Neural cell (in vitro differentiated cells): ENCODE data around the gene PKN2. TPM values are rescaled to one million over a fixed set of nuclear protein-coding genes. Genes with fewer than 3 reads are reported as not detected.

ENCODE experiments used
- H2AFZ ChIP-seq: fragments of 200-600, 300-800 bp; sonication (generic), shearing (Covaris generic); 2 replicates; pipeline ENCODE4 v1.6.0; 2014; ENCODE audit warnings: low read depth, mild to moderate bottlenecking, antibody characterized with exemption, low read length, moderate library complexity
- H3F3A ChIP-seq: fragments of 200-600 bp; shearing (Covaris generic); 2 replicates; pipeline ENCODE4 v1.6.1; 2016; ENCODE audit warnings: mild to moderate bottlenecking, moderate library complexity, mixed read lengths, antibody characterized with exemption, low read length; ENCODE audit not compliant: insufficient read depth, poor library complexity, severe bottlenecking
- H3K27ac ChIP-seq: fragments of 200-600, 300-800 bp; sonication (generic), shearing (Covaris generic); 2 replicates; pipeline ENCODE4 v1.5.1; 2014; ENCODE audit warnings: mild to moderate bottlenecking, low read length, moderate library complexity
- H3K27me3 ChIP-seq: fragments of 300-800, 200-600 bp; sonication (generic), shearing (Covaris generic); 2 replicates; pipeline ENCODE4 v1.6.0; 2014; ENCODE audit warnings: mild to moderate bottlenecking, low read depth, low read length, moderate library complexity; ENCODE audit not compliant: insufficient read depth
- H3K36me3 ChIP-seq: fragments of 300-800, 200-600 bp; sonication (generic), shearing (Covaris generic); 2 replicates; pipeline ENCODE4 v1.5.1; 2014; ENCODE audit warnings: mild to moderate bottlenecking, antibody characterized with exemption, low read length, moderate library complexity; ENCODE audit not compliant: insufficient read depth
- H3K4me2 ChIP-seq: fragments of 300-800, 200-600 bp; sonication (generic), shearing (Covaris generic); 2 replicates; pipeline ENCODE4 v1.6.0; 2014; ENCODE audit warnings: mild to moderate bottlenecking, low read length
- H3K4me3 ChIP-seq: fragments of 300-800, 200-600 bp; sonication (generic), shearing (Covaris generic); 2 replicates; pipeline ENCODE4 v1.5.1; 2014; ENCODE audit warnings: mild to moderate bottlenecking, low read length, moderate library complexity
- H3K79me2 ChIP-seq: fragments of 200-600 bp; shearing (Covaris generic); replicated peaks from 2 replicates; pipeline ENCODE4 v1.6.0; 2014; ENCODE audit warnings: mild to moderate bottlenecking, low read length, moderate library complexity; ENCODE audit not compliant: insufficient read depth
- H3K9ac ChIP-seq: fragments of 300-800, 200-600 bp; sonication (generic), shearing (Covaris generic); 2 replicates; pipeline ENCODE4 v1.6.1; 2016; ENCODE audit warnings: mild to moderate bottlenecking, low read length, mixed read lengths
- H3K9me2 ChIP-seq: fragments of 200-600 bp; shearing (Covaris generic); 2 replicates; pipeline ENCODE4 v1.6.1; 2016; ENCODE audit warnings: mild to moderate bottlenecking, low read length, mixed read lengths; ENCODE audit not compliant: insufficient read depth
- H3K9me3 ChIP-seq: fragments of 200-600, 300-800 bp; sonication (generic), shearing (Covaris generic); 2 replicates; pipeline ENCODE4 v1.6.1; 2016; ENCODE audit warnings: mild to moderate bottlenecking, mixed run types, low read length, moderate library complexity, mixed read lengths
- H4K20me1 ChIP-seq: fragments of 200-600 bp; shearing (Covaris generic); 2 replicates; pipeline ENCODE4 v1.6.1; 2016; ENCODE audit warnings: mild to moderate bottlenecking, mixed run types; ENCODE audit not compliant: insufficient read depth
- CTCF ChIP-seq: fragments of 450-650 bp; IDR thresholded peaks from 2 replicates; pipeline ENCODE4 v1.5.1; 2014; ENCODE audit warnings: antibody characterized with exemption, mild to moderate bottlenecking, moderate library complexity; ENCODE audit not compliant: poor library complexity, severe bottlenecking
- EP300 ChIP-seq: fragments of 450-650 bp; conservative IDR thresholded peaks from 2 replicates; pipeline ENCODE4 v1.6.1; 2014; ENCODE audit warnings: antibody characterized with exemption, mild to moderate bottlenecking, moderate library complexity; ENCODE audit not compliant: poor library complexity, severe bottlenecking
- EZH2 ChIP-seq: fragments of 200-600, 300-800 bp; shearing (Covaris generic), sonication (generic); IDR thresholded peaks from 2 replicates; pipeline ENCODE4 v1.6.1; 2014; ENCODE audit warnings: antibody characterized with exemption, low read length, borderline replicate concordance, mild to moderate bottlenecking; ENCODE audit not compliant: insufficient read depth, poor library complexity, severe bottlenecking
- MXI1 ChIP-seq: fragments of 450-650 bp; conservative IDR thresholded peaks from 2 replicates; pipeline ENCODE4 v1.6.1; 2014; ENCODE audit warnings: antibody characterized with exemption, mild to moderate bottlenecking; ENCODE audit not compliant: poor library complexity, severe bottlenecking
- POLR2AphosphoS5 ChIP-seq: IDR thresholded peaks from 2 replicates; pipeline ENCODE4 v1.6.1; 2012
- RAD21 ChIP-seq: fragments of 450-650 bp; conservative IDR thresholded peaks from 2 replicates; pipeline ENCODE4 v1.6.1; 2014; ENCODE audit warnings: antibody characterized with exemption, mild to moderate bottlenecking, moderate library complexity
- REST ChIP-seq: IDR thresholded peaks from 2 replicates; pipeline ENCODE4 v1.6.1; 2012; ENCODE audit warnings: borderline replicate concordance
- SMC3 ChIP-seq: fragments of 450-650 bp; conservative IDR thresholded peaks from 2 replicates; pipeline ENCODE4 v1.6.1; 2014; ENCODE audit warnings: antibody characterized with exemption, mild to moderate bottlenecking, moderate library complexity; ENCODE audit not compliant: poor library complexity
- TAF1 ChIP-seq: IDR thresholded peaks from 2 replicates; pipeline ENCODE4 v1.6.1; 2012; ENCODE audit warnings: low read depth
- polyA plus RNA-seq: library from polyadenylated mRNA; depleted of rRNA; stranded (reverse); fragments of >200 nt; gene quantifications from 2 replicates; pipeline ENCODE4 v1.2.3, GENCODE V29; 2014

The PKN2 gene
- polyA plus RNA-seq, 1 donor from 2014 or later: 38.4 TPM

- Histone ChIP-seq H3K27me3 (no peaks in the 10 kb centered on the region), H3K9me3 (no peaks in the 10 kb centered on the region), H3F3A (no peaks in the 10 kb centered on the region), H3K9me2 (no peaks in the 10 kb centered on the region), H4K20me1 (no peaks in the 10 kb centered on the region), H3K27ac (no peak overlapping the region), H3K9ac (no peak overlapping the region), H3K79me2 (peaks cover 28% of the 10 kb centered on the region), H3K4me3 (no peak overlapping the region), H3K4me2 (no peak overlapping the region), H2AFZ (no peak overlapping the region), H3K36me3 (peaks cover 6% of the 10 kb centered on the region)
- TF ChIP-seq POLR2AphosphoS5 (no peak), REST (no peak), EZH2 (no peak), CTCF (no peak), SMC3 (no peak)
Observed at GRCh38 chr1:88741413-88741812, 57.3 kb downstream of the PKN2 start.

- no peak overlapping the region for H3K9ac ChIP-seq
- no peaks in the 10 kb centered on the region for H3K27me3 ChIP-seq
- no peak overlapping the region for H3K4me3 ChIP-seq
- no peaks in the 10 kb centered on the region for H4K20me1 ChIP-seq
- H3K9me3 ChIP-seq: no peaks in the 10 kb centered on the region
- no peak overlapping the region for H3K4me2 ChIP-seq
- H3F3A ChIP-seq: no peaks in the 10 kb centered on the region
- no peak overlapping the region for H3K27ac ChIP-seq
- peaks cover 17% of the 10 kb centered on the region for H3K79me2 ChIP-seq
- no peak overlapping the region for H2AFZ ChIP-seq
- H3K9me2 ChIP-seq: no peaks in the 10 kb centered on the region
- peaks cover 6% of the 10 kb centered on the region for H3K36me3 ChIP-seq
- TF ChIP-seq RAD21 (no peak), EP300 (no peak), MXI1 (no peak), REST (no peak), EZH2 (no peak), CTCF (no peak), TAF1 (no peak), SMC3 (no peak), POLR2AphosphoS5 (no peak)
Observed at GRCh38 chr1:88742531-88742930, 58.5 kb downstream of the PKN2 start.
